ENCODE measurements around the gene RGS6.

The RGS6 gene

DNA sequence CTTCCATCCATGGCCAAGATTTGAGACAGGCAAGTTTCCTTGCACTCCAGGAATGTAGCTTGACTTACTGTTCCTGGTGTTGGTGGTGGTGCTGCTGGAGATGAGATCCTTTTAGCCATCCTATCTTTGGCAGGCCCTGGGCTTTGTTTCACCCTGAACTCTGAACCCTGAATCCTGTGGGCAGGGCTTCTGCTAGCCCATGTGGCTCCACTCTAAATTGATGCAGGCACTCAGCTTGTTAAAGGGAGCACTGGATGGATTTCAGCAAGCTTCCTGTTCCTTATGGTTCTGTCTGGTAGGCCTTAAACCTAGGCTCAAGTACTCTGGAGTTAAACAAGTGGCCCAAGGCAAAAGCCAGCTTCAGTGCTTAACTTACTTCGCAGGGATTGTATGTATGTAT is 138.2 kb downstream of the RGS6 start:
- Histone ChIP-seq H3K14ac (ENCODE audit: low read length in 2 of 2) (no peak overlapping the region), H3K9me3 (ENCODE audit: control insufficient read depth, low read length) (no peaks in the 10 kb centered on the region)
- WGBS, result 60% methylated on average over 1 of the region's 1 CpG

GRCh38 chr14:72075649-72076334 is 143.6 kb downstream of the RGS6 start:
- Histone ChIP-seq H4K91ac (ENCODE audit: low read length) (no peak overlapping the region), H3K4me2 (ENCODE audit: low read length, poor library complexity, severe bottlenecking) (no peak overlapping the region), H2BK15ac (ENCODE audit: low read depth, poor library complexity, severe bottlenecking) (no peak overlapping the region), H3K27ac (ENCODE audit: low read length, poor library complexity, severe bottlenecking) (no peak overlapping the region), H3K9me3 (ENCODE audit: control insufficient read depth, low read length) (no peaks in the 10 kb centered on the region), H3K27me3 (ENCODE audit: control insufficient read depth in 1 of 2, insufficient read depth in 1 of 2, low read length in 2 of 2) (no peaks in the 10 kb centered on the region), H3K4ac (ENCODE audit: low read depth in 1 of 2, low read length in 2 of 2) (no peak overlapping the region), H3K23ac (ENCODE audit: low read length in 2 of 2) (no peak overlapping the region), H3K9ac (ENCODE audit: low read length) (no peak overlapping the region), H3K18ac (ENCODE audit: low read depth in 1 of 2, low read length in 2 of 2) (no peak overlapping the region), H2BK5ac (ENCODE audit: low read depth, low read length, poor library complexity, severe bottlenecking) (no peak overlapping the region), H3K36me3 (ENCODE audit: control insufficient read depth in 1 of 2, insufficient read depth in 2 of 2, low read depth in 1 of 2, low read length in 2 of 2) (no peaks in the 10 kb centered on the region), H2BK120ac (ENCODE audit: low read depth, low read length) (no peak overlapping the region), H3K4me1 (ENCODE audit: control insufficient read depth, insufficient read depth, low read depth, low read length) (no peaks in the 10 kb centered on the region), H3K14ac (ENCODE audit: low read length in 2 of 2) (no peak overlapping the region), H2BK12ac (ENCODE audit: low read length in 2 of 2) (no peak overlapping the region), H4K8ac (ENCODE audit: low read length) (no peak overlapping the region), H2AK5ac (ENCODE audit: low read length, severe bottlenecking) (no peak overlapping the region), H2AFZ (ENCODE audit: low read depth, low read length) (no peak overlapping the region), H3K4me3 (ENCODE audit: insufficient read depth in 1 of 2, low read depth in 1 of 2, low read length in 2 of 2) (no peak overlapping the region), H3K79me1 (replicated peaks; ENCODE audit: low read length, poor library complexity, severe bottlenecking) (no peaks in the 10 kb centered on the region)
- WGBS, result 74% methylated on average over 8 of the region's 9 CpGs
- no peak for DNase-seq

More for the DNA sequence above, 138.2 kb downstream of the RGS6 start:
- no peaks in the 10 kb centered on the region for H3K36me3 ChIP-seq (ENCODE audit: control insufficient read depth in 1 of 2, insufficient read depth in 2 of 2, low read depth in 1 of 2, low read length in 2 of 2)
- H3K4me3 ChIP-seq (ENCODE audit: insufficient read depth in 1 of 2, low read depth in 1 of 2, low read length in 2 of 2), result no peak overlapping the region
- no peak overlapping the region for H2BK120ac ChIP-seq (ENCODE audit: low read depth, low read length)
- no peak overlapping the region for H2BK5ac ChIP-seq (ENCODE audit: low read depth, low read length, poor library complexity, severe bottlenecking)
- H3K23ac ChIP-seq (ENCODE audit: low read length in 2 of 2), result no peak overlapping the region
- DNase-seq, result no peak
- H3K79me1 ChIP-seq (replicated peaks; ENCODE audit: low read length, poor library complexity, severe bottlenecking), result no peaks in the 10 kb centered on the region
- no peak overlapping the region for H2AFZ ChIP-seq (ENCODE audit: low read depth, low read length)
- H2AK5ac ChIP-seq (ENCODE audit: low read length, severe bottlenecking), result no peak overlapping the region
- H4K91ac ChIP-seq (ENCODE audit: low read length), result no peak overlapping the region
- H2BK12ac ChIP-seq (ENCODE audit: low read length in 2 of 2), result no peak overlapping the region
- no peaks in the 10 kb centered on the region for H3K4me1 ChIP-seq (ENCODE audit: control insufficient read depth, insufficient read depth, low read depth, low read length)
- H4K8ac ChIP-seq (ENCODE audit: low read length), result no peak overlapping the region
- H3K27ac ChIP-seq (ENCODE audit: low read length, poor library complexity, severe bottlenecking), result no peak overlapping the region
- H3K9ac ChIP-seq (ENCODE audit: low read length), result no peak overlapping the region
- no peak overlapping the region for H3K18ac ChIP-seq (ENCODE audit: low read depth in 1 of 2, low read length in 2 of 2)
- no peak overlapping the region for H3K4me2 ChIP-seq (ENCODE audit: low read length, poor library complexity, severe bottlenecking)
- no peaks in the 10 kb centered on the region for H3K27me3 ChIP-seq (ENCODE audit: control insufficient read depth in 1 of 2, insufficient read depth in 1 of 2, low read length in 2 of 2)
- H2BK15ac ChIP-seq (ENCODE audit: low read depth, poor library complexity, severe bottlenecking), result no peak overlapping the region
- no peak overlapping the region for H3K4ac ChIP-seq (ENCODE audit: low read depth in 1 of 2, low read length in 2 of 2)

GRCh38 chr14:72081137-72081536 is 148.9 kb downstream of the RGS6 start:
- Histone ChIP-seq H4K8ac (ENCODE audit: low read length) (no peak overlapping the region), H3K4me1 (ENCODE audit: control insufficient read depth, insufficient read depth, low read depth, low read length) (no peaks in the 10 kb centered on the region), H2BK12ac (ENCODE audit: low read length in 2 of 2) (no peak overlapping the region), H3K27me3 (ENCODE audit: control insufficient read depth in 1 of 2, insufficient read depth in 1 of 2, low read length in 2 of 2) (no peaks in the 10 kb centered on the region), H2AFZ (ENCODE audit: low read depth, low read length) (no peak overlapping the region), H2BK120ac (ENCODE audit: low read depth, low read length) (no peak overlapping the region), H3K79me1 (replicated peaks; ENCODE audit: low read length, poor library complexity, severe bottlenecking) (no peaks in the 10 kb centered on the region), H3K36me3 (ENCODE audit: control insufficient read depth in 1 of 2, insufficient read depth in 2 of 2, low read depth in 1 of 2, low read length in 2 of 2) (no peaks in the 10 kb centered on the region), H3K27ac (ENCODE audit: low read length, poor library complexity, severe bottlenecking) (no peak overlapping the region), H3K4me3 (ENCODE audit: insufficient read depth in 1 of 2, low read depth in 1 of 2, low read length in 2 of 2) (no peak overlapping the region), H3K9ac (ENCODE audit: low read length) (no peak overlapping the region), H2AK5ac (ENCODE audit: low read length, severe bottlenecking) (no peak overlapping the region), H2BK15ac (ENCODE audit: low read depth, poor library complexity, severe bottlenecking) (no peak overlapping the region), H3K9me3 (ENCODE audit: control insufficient read depth, low read length) (no peaks in the 10 kb centered on the region), H4K91ac (ENCODE audit: low read length) (no peak overlapping the region), H3K14ac (ENCODE audit: low read length in 2 of 2) (no peak overlapping the region), H3K4ac (ENCODE audit: low read depth in 1 of 2, low read length in 2 of 2) (no peak overlapping the region), H2BK5ac (ENCODE audit: low read depth, low read length, poor library complexity, severe bottlenecking) (no peak overlapping the region), H3K4me2 (ENCODE audit: low read length, poor library complexity, severe bottlenecking) (no peak overlapping the region), H3K23ac (ENCODE audit: low read length in 2 of 2) (no peak overlapping the region), H3K18ac (ENCODE audit: low read depth in 1 of 2, low read length in 2 of 2) (no peak overlapping the region)
- no CpG with 5 or more reads among the region's 1 CpG for WGBS
- DNase-seq, result no peak

GRCh38 chr14:72084935-72085334 is 152.7 kb downstream of the RGS6 start:
- H3K27me3 ChIP-seq (ENCODE audit: control insufficient read depth in 1 of 2, insufficient read depth in 1 of 2, low read length in 2 of 2), result no peaks in the 10 kb centered on the region
- H2BK12ac ChIP-seq (ENCODE audit: low read length in 2 of 2), result no peak overlapping the region
- no peak overlapping the region for H2BK5ac ChIP-seq (ENCODE audit: low read depth, low read length, poor library complexity, severe bottlenecking)
- H3K23ac ChIP-seq (ENCODE audit: low read length in 2 of 2), result no peak overlapping the region
- no peaks in the 10 kb centered on the region for H3K36me3 ChIP-seq (ENCODE audit: control insufficient read depth in 1 of 2, insufficient read depth in 2 of 2, low read depth in 1 of 2, low read length in 2 of 2)
- H3K18ac ChIP-seq (ENCODE audit: low read depth in 1 of 2, low read length in 2 of 2), result no peak overlapping the region
- no peak overlapping the region for H2BK120ac ChIP-seq (ENCODE audit: low read depth, low read length)
- no peaks in the 10 kb centered on the region for H3K4me1 ChIP-seq (ENCODE audit: control insufficient read depth, insufficient read depth, low read depth, low read length)
- H3K4me2 ChIP-seq (ENCODE audit: low read length, poor library complexity, severe bottlenecking), result no peak overlapping the region
- no peaks in the 10 kb centered on the region for H3K9me3 ChIP-seq (ENCODE audit: control insufficient read depth, low read length)
- no peak overlapping the region for H3K9ac ChIP-seq (ENCODE audit: low read length)
- H2AFZ ChIP-seq (ENCODE audit: low read depth, low read length), result no peak overlapping the region
- H2BK15ac ChIP-seq (ENCODE audit: low read depth, poor library complexity, severe bottlenecking), result no peak overlapping the region
- no peak for DNase-seq
- no peak overlapping the region for H3K4me3 ChIP-seq (ENCODE audit: insufficient read depth in 1 of 2, low read depth in 1 of 2, low read length in 2 of 2)
- H3K4ac ChIP-seq (ENCODE audit: low read depth in 1 of 2, low read length in 2 of 2), result no peak overlapping the region
- no peaks in the 10 kb centered on the region for H3K79me1 ChIP-seq (replicated peaks; ENCODE audit: low read length, poor library complexity, severe bottlenecking)
- H3K14ac ChIP-seq (ENCODE audit: low read length in 2 of 2), result no peak overlapping the region
- H2AK5ac ChIP-seq (ENCODE audit: low read length, severe bottlenecking), result no peak overlapping the region
- H3K27ac ChIP-seq (ENCODE audit: low read length, poor library complexity, severe bottlenecking), result no peak overlapping the region
- H4K91ac ChIP-seq (ENCODE audit: low read length), result no peak overlapping the region
- H4K8ac ChIP-seq (ENCODE audit: low read length), result no peak overlapping the region
- whole genome bisulfite sequencing, result 86% methylated on average over 8 of the region's 8 CpGs
